OCI-LY1 (cell line): ENCODE results near the gene MYO5B.

Experiments
- CTCF ChIP-seq: fragments of 200-600 bp; sonication (generic), shearing (Covaris generic); IDR thresholded peaks from 2 replicates; pipeline ENCODE4 v1.5.1; 2017; ENCODE audit warnings: mild to moderate bottlenecking, antibody characterized with exemption, low read length, moderate library complexity, mixed read lengths
- EZH2 ChIP-seq: fragments of 200-600 bp; sonication (generic), shearing (Covaris generic); IDR thresholded peaks from 2 replicates; pipeline ENCODE4 v1.8.0; 2017; ENCODE audit warnings: borderline replicate concordance, mixed run types, mild to moderate bottlenecking, antibody characterized with exemption, low read length, moderate library complexity, mixed read lengths

- TF ChIP-seq EZH2 = no peak
- TF ChIP-seq CTCF = no peak
Observed at GRCh38 chr18:49948975-49949374, 246.0 kb downstream of the MYO5B start.
